Testis (tissue), 2 donors: ENCODE measurements around the gene PRPF38A.

Source experiments
- POLR2A ChIP-seq: fragments of 450-650 bp; IDR thresholded peaks from one replicate; pipeline ENCODE4 v1.6.1; 2017; ENCODE audit warnings: antibody characterized with exemption, mild to moderate bottlenecking, moderate library complexity
- TF ChIP-seq, protein P1 (sequence below), 3 experiments: fragments of 450-650 bp in 2 of 3; fragments of 200-600 bp in 1 of 3; sonication (generic) in 1 of 3; IDR thresholded peaks; one replicate each; pipeline ENCODE4 v1.5.1; 2016 to 2019; ENCODE audit warnings: antibody characterized with exemption in 3 of 3, mild to moderate bottlenecking in 2 of 3, moderate library complexity in 1 of 3

DNA sequence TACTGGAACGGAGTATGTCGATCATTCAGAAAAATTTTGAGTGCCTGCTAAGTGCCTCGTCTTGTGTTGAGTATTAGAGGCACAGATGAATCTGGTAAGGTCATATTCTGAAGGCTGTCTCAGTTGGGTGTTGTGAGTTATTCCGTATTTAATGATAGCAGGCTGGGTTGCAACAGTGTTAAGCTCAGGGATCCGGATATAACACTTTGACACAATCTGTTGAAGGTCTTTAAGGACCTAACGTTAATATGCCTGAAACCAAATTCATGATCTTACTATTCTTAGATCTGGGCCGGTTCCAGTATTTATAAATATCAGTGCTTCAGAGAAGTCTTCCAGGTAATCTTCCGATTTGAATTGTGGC is 555 bp downstream of the PRPF38A start:
- TF ChIP-seq, protein P1, sequence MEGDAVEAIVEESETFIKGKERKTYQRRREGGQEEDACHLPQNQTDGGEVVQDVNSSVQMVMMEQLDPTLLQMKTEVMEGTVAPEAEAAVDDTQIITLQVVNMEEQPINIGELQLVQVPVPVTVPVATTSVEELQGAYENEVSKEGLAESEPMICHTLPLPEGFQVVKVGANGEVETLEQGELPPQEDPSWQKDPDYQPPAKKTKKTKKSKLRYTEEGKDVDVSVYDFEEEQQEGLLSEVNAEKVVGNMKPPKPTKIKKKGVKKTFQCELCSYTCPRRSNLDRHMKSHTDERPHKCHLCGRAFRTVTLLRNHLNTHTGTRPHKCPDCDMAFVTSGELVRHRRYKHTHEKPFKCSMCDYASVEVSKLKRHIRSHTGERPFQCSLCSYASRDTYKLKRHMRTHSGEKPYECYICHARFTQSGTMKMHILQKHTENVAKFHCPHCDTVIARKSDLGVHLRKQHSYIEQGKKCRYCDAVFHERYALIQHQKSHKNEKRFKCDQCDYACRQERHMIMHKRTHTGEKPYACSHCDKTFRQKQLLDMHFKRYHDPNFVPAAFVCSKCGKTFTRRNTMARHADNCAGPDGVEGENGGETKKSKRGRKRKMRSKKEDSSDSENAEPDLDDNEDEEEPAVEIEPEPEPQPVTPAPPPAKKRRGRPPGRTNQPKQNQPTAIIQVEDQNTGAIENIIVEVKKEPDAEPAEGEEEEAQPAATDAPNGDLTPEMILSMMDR (IDR thresholded peaks at IDR 0.05): peak in 2 of 3 experiments; percentile 2 to 10
- TF ChIP-seq POLR2A: no peak
